H4 (cell line): ENCODE data around the gene FAM9C. TPM values are rescaled to one million over a fixed set of nuclear protein-coding genes. Genes with fewer than 3 reads are reported as not detected.
A peak's percentile ranks its signal among the peaks of the same experiment; 100 is the strongest.
"Not testable (repeated sequence)": the region's sequence is repeated elsewhere in the genome, so short reads cannot be mapped to it uniquely, and the experiment has no call there.

ENCODE experiments used
- DNase-seq: peaks from one replicate; pipeline ENCODE4 v3.0.0-alpha.2; 2015; ENCODE audit warnings: low spot score
- total RNA-seq: library from RNA; depleted of rRNA; stranded (reverse); fragments of >200 nt; shearing (Covaris generic); gene quantifications from 2 replicates; pipeline ENCODE4 v1.2.3, GENCODE V29; 2014

The FAM9C gene
- total RNA-seq, 1 experiment from 2014 or later = not detected

DNA sequence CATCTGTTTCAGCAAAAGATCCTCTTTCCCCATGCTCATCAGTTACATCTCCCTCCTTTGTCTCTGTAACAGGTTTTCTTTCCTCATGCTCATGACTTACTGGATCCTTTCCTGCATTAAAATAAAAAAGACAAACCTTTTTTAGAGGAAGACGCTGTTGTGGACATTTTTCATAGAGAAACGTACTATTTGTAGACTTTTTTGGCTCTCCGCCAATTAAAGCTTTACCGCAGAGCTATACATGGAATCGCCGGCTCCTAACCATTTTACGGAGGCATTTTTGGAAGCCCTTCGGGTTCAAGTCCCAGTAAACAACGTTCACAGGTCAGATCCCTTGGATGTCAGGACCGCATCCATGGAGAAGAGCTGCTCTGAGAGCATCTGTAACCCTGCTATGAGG is 1.3 kb downstream of the FAM9C start:
- DNase-seq = no peak

GRCh38 chrX:13036896-13037295 is 7.5 kb downstream of the FAM9C start:
- DNase-seq = no peak

GRCh38 chrX:13033193-13033592 is 11.2 kb downstream of the FAM9C start:
- DNase-seq = no peak

- DNase-seq = no peak
Measured at GRCh38 chrX:13029887-13030771, 14.3 kb downstream of the FAM9C start.

GRCh38 chrX:13029637-13029886 is 14.9 kb downstream of the FAM9C start:
- DNase-seq = no peak

GRCh38 chrX:13028871-13029636 is 15.4 kb downstream of the FAM9C start:
- DNase-seq = peak; percentile 33

DNA sequence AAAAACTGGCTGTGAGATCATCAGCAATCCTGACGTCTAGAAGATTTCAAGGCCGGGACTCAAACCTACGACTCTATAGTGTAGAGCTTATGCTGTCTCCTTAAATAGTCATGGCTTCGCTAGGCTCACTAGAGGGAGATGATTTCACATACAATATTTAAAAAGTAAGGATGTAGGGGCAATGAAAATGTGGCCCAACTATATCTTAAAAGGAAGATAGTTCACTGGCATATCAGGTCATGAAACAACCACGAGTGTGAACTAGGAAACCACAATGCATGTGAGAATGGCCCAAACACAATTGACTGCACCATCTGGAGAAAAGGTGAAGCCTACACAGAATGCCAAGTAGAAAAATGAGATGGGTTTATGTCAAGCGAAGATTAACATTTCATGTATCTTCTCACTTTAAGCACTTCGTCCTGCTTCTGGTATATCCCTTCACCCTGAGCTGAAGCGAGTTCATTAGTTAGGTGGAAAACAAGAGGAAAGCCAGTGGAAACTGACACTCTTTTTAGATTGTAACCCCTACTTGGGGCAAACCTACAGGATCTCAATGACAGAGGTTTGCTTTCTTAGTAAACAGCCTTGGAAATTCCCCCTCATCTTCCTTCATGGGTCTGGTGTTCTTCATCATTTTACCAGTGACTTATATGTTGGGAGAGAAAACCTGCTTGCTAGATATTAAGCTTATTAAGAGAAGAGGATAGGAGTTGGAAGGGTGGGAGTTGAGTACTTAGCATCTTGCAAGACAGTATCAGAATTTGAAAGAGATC is 17.4 kb downstream of the FAM9C start:
- no peak for DNase-seq

- DNase-seq = no peak
Measured at GRCh38 chrX:13024986-13025385, 19.4 kb downstream of the FAM9C start.

- DNase-seq = no peak
Measured at GRCh38 chrX:13023979-13024378, 20.4 kb downstream of the FAM9C start.

DNA sequence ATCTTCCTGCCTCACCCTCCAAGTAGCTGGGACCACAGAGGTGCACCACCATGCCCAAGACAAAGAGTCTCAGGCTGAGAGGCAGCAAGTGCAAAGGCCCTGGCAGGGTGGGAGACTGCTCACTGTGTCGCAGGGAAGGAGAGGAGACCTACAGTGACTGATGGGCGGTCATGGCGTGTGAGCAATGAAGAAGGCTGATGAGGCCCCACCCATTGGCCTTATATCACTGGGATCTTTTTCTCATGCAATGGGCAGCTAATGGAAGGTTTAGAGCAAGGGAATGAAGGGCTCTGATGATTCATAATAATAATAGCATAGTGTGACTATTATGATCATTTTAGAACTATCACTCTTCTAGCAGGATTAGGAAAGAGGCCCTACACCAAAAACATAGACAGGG is 20.9 kb downstream of the FAM9C start:
- DNase-seq = no peak

DNA sequence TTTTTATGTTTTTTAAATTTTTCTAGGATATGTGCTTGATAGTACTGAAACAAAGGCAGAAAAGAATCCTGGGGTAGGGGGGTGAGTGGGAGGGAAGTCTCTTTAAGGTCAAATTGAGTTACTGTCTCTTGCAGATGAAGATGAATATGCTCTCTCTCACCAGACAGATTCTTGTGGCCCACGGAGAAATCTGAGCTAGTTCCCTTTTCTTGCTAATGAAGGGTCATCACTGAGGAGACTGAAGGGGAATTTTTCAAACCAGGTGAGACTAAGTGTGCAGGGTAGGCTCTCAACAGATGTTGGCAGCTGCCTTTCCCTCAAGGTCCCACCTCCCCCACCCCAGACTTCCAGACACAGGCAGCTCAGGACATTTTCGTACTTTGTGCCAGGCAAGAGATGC is 21.5 kb downstream of the FAM9C start:
- DNase-seq = no peak

DNA sequence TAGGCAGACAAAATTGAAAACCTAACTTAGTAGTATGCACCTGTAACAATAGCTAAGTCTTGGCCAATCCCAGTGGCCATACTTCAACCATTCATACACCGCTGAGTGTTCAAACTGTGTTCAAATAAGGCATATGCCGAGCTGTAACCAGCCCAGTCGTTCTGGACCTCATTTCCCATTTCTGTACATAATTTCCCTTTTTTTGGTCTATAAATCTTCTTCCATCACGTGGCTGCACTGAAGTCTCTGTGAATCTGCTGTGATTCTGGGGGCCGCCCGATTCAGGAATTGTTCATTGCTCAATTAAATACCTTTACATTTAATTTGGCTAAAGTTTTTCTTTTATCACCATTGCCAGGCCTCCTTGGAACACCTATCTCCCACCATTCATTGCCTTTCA is 27.7 kb downstream of the FAM9C start:
- not testable (repeated sequence) for DNase-seq

GRCh38 chrX:13015536-13016236 is 28.7 kb downstream of the FAM9C start:
- DNase-seq = no peak

DNA sequence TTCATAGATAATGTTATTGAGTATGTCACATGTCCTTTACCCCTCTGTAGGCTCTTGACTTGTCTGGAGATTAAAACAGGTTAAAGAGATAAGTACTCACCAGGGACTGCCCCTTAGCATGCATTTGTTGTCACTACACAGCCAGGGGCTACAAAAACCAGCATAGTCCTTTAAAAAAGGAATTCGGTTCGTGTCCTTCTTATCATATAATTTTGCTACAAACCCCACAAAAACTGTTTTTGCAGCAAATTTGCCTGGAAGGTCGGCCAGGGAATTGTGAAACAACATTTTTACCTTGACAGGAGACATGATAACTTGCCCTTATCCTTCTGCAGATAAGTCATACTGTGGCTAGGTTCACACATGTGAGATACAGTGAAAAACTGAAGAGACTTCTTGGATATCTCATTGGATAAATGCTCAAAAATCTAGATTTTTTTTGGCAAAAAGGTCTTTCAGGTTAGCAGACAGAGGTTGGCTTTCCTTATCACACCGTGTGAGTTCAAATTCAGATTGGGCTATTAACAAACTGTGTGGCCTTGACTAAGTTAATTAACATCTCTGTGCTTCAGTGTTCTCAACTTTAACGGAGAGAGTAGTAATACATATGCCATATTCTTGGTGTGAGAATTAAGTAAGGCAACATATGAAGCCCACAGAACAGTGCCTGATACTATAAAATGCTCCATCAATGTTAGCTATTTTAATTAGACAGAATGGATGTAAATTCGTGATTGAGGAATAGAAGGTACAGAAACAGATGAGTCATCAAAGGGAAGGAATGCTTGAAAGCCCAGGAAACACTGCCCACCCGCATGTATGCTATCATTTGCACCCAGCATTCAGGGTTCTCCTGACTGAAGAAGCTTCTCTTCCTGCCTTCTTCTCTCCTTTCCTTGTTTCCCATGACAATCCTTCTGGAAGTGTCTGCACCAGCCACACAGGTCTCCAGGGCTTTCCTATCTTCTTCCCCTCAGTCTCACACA is 30.0 kb downstream of the FAM9C start:
- no peak for DNase-seq

GRCh38 chrX:13013363-13014110 is 30.9 kb downstream of the FAM9C start:
- DNase-seq = no peak

- DNase-seq = no peak
Measured at GRCh38 chrX:13010546-13010945, 33.9 kb downstream of the FAM9C start.

DNA sequence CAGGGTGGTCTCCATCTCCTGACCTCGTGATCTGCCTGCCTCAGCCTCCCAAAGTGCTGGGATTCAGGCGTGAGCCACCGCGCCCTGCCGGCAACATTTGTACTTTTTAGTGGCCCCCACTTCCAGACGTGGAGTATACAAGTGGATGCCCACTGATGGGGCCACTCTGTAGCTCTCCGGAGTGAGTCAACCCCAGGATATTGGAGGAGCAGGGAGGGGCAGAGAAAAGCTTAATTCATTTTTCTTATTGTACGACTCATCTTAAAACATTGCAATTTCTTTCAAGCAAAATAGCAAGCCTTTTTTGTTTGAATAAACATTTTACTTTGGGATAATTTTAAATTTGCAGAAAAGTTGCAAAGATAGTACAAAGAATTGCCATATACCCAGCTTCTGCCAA is 34.6 kb downstream of the FAM9C start:
- DNase-seq = no peak

GRCh38 chrX:13009273-13009672 is 35.1 kb downstream of the FAM9C start:
- peak; percentile 16 for DNase-seq

GRCh38 chrX:13008851-13009250 is 35.6 kb downstream of the FAM9C start:
- DNase-seq = no peak

GRCh38 chrX:13008189-13008533 is 36.3 kb downstream of the FAM9C start:
- DNase-seq = no peak
